HL-60/S4 (cell line): ENCODE results near the gene RNF149.
"Not testable (repeated sequence)": the region's sequence is repeated elsewhere in the genome, so short reads cannot be mapped to it uniquely, and the experiment has no call there.

Source experiments
- in situ Hi-C: fragments of 300-500 bp; cut with MboI; formaldehyde crosslinking; loops from 2 replicates; pipeline ENCODE4 v1.14.3; 2022; ENCODE audit warnings: low sequenced_read_pairs

The RNF149 gene

DNA sequence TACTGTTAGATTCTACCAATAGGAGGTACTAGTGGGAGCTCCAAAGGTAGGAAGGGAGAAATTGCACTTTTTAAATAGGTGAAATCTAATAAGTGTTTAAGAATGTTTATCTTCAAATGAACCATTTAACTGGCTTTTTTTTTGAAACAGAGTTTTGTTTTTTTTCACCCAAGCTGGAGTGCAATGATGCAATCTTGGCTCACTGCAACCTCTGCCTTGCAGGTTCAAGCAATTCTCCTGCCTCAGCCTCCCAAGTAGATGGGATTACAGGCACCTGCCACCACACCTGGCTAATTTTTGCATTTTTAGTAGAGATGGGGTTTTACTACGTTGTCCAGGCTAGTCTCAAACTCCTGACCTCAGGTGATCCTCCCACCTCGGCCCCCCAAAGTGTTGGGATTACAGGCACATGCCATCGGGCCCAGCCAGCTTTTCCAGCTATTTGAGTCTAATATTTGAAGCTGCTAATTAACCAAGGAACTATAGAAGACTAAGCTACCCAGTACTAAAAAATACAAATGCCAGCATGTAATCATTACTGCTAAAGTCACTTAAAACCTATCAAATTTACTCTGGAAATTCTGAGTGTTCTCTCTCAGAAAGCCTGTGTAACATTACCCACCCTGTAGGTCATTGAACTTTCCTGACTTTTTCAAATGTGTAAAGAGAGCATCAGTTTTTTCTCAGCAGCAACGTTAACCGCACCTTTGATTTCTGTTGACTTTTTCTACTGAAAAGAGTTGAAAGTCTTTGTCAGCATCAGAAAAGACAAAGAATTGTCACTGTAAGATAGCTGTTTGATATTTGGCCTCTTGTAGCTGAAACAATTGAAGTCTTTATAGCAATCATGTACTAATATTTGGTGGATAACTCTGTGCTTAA, 24.6 kb upstream of the RNF149 start:
- in situ Hi-C loops = loop anchor here (25.0 kb wide), 1 partner anchor 1104 kb away; no protein-coding TSS in a partner anchor

DNA sequence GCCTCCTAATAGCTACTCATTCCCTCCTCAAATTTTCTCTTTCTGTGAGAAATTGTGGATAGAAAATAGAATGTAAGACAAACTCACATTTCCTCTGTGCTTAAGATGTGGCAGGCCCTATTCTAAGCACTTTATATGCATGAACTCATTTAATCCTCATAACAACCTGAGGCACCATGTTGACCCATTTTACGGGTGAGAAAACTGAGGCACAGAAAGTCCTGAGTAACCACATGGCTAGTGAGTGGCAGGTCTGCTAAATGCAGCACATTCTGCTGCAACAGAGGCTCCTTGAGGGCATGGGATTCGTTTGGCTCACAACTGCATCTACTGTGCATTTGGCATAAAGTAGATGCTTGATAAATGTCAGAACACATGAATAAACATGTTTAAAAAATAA, 22.7 kb upstream of the RNF149 start:
- in situ Hi-C loops = loop anchor here (25.0 kb wide), 1 partner anchor 1106 kb away; no protein-coding TSS in a partner anchor

DNA sequence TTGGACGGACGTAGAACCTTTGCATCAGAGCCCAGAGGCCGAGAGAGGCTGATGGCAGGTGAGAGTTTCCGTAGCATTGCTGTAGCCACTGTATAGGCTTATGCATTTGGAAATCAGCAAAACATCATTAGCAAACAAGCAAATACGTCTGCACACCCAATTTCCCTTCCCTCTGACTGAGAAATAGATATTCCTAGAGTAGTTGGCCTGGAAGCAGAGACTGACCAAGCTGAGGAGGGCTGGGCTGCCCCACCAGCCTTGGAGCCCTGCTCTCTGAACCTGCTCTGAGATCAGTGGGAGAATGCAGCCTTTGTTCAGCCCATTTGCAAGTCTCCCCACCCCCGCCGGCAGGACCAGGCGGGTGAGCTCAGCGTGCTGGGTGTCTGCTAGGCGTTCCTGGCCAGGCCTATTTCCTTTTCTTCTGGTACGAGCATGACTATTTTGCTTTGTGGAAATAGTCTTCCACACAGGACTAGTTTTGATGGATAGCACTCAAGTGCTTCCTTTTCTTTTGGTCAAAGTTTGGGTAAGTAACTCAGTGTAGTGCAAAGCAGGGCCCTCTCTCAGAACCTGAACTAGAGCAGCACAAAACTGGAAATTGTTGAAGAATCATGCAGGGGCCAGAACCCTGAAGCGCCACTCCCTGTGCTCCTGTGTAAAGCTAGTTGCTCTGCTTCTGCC, 21.9 kb upstream of the RNF149 start:
- in situ Hi-C loops = loop anchor here (25.0 kb wide), 1 partner anchor 1107 kb away; no protein-coding TSS in a partner anchor

GRCh38 chr2:101329026-101329425, 20.5 kb upstream of the RNF149 start:
- in situ Hi-C loops = loop anchor here (25.0 kb wide), 1 partner anchor 1108 kb away; no protein-coding TSS in a partner anchor

- in situ Hi-C loops = loop anchor here (25.0 kb wide), 1 partner anchor 1109 kb away; no protein-coding TSS in a partner anchor
These were observed 20.0 kb upstream of the RNF149 start for GRCh38 chr2:101328474-101329007.

- in situ Hi-C loops = loop anchor here (25.0 kb wide), 1 partner anchor 1109 kb away; no protein-coding TSS in a partner anchor
These were observed 19.4 kb upstream of the RNF149 start for GRCh38 chr2:101327863-101328394.

DNA sequence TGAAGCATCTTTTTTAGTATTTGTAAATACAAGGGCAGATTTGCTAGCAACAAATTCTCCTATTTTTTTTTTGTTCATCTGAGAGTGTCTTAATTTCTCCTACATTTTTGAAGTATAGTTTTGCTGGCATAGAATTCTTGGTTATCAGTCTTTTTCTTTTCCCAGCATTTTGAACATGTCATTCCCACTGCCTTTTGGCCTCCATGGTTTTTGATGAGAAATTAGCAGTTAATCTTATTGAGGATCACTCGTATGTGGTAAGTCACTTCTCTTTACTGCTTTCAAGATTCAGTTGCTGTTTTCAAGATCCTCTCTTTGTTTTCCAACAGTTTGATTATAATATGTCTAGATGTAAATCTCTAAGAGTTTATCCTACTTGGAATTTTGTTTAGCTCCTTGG, 16.9 kb upstream of the RNF149 start:
- in situ Hi-C loops = loop anchor here (25.0 kb wide), 1 partner anchor 1112 kb away; no protein-coding TSS in a partner anchor

- in situ Hi-C loops = not testable (repeated sequence)
These were observed 8.1 kb upstream of the RNF149 start for GRCh38 chr2:101316568-101316967.

DNA sequence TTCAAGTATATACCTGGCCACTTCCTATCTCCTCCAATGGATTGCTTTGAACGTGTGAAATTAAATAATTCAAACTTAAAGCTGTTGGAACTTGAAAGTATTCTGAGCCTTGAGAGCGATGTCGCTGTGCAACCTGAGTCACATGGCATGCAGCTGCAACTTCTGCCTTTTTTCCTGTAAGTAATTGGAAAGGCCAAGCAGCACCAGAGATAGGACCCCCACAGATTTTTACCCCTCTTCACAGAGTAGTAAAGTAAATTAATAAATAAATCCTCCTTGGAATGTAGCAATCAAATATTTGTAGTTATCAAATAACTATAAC, 3.2 kb upstream of the RNF149 start:
- in situ Hi-C loops = no loop called here

- in situ Hi-C loops = no loop called here
These were observed 2.6 kb upstream of the RNF149 start for GRCh38 chr2:101310834-101311695.

GRCh38 chr2:101310090-101310833, 1.8 kb upstream of the RNF149 start:
- in situ Hi-C loops = no loop called here

DNA sequence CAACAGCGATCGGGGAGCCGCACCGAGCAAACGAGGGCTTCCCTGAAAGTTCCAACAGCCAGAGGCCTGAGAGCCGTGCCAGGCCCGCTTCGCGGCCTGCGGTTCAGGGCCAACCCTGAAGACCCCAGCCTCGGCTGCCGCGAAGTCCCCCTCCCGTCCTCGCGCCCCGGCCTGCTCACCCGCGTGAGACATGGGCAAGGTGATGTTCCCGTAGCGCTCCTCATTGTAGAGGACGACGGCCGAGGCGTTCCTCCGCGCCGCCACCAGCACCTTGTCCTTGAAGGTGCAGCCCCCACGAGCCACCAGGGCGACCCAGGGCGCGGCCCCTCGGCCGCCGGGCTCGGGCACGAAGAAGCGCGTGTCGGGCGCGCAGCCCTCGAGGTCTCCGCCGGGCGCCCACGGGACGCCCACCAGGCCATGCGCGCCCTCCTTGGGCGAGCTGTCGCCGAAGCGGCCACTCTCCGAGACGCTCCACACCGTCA, 510 bp downstream of the RNF149 start:
- in situ Hi-C loops = no loop called here

- in situ Hi-C loops = no loop called here
These were observed 998 bp downstream of the RNF149 start for GRCh38 chr2:101307503-101307902.

- in situ Hi-C loops = no loop called here
These were observed 2.1 kb downstream of the RNF149 start for GRCh38 chr2:101306410-101306809.

DNA sequence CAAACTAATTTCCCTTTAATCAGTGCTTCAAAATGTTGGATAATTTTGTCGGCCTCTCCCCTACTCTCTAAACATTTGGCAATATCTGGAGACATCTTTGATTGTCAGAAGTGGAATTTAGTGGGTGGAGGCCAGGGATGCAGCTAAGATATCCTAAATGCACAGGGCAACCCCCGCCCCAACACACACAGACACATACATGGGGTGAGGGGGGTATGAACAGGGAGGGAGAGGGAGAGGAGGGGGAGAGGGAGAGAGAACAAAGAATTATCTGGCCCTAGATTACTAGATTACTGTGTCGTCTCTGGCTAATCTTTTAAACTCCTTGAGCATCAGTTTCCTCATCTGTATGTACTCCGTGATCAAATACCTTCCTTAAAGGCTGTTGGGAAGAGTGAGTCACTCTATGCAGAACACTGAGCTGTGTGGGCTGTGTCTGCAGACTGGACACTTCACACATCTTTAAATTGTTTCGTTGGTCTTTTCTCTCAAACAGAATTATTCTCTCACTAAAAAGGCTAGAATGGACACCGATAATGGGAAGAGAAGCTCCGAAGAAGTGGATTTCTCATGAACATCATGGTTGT, 2.9 kb downstream of the RNF149 start:
- in situ Hi-C loops = no loop called here

- in situ Hi-C loops = no loop called here
These were observed 3.5 kb downstream of the RNF149 start for GRCh38 chr2:101305035-101305434.

GRCh38 chr2:101303688-101304087, 4.8 kb downstream of the RNF149 start:
- in situ Hi-C loops = no loop called here

- in situ Hi-C loops = no loop called here
These were observed 6.5 kb downstream of the RNF149 start for GRCh38 chr2:101302016-101302415.

- in situ Hi-C loops = no loop called here
These were observed 7.7 kb downstream of the RNF149 start for GRCh38 chr2:101300836-101301235.
